K562 (cell line): Measurements from ENCODE around the gene CPVL. TPM values are rescaled to one million over a fixed set of nuclear protein-coding genes. Genes with fewer than 3 reads are reported as not detected.

Source experiments
- ATAC-seq: fragments of 200-7000 bp; cut with Tn5 transposase; 3 replicates; pipeline ENCODE4 v1.9.1; 2020; ENCODE audit warnings: moderate library complexity
- BruUV-seq: library from RNA; stranded (reverse); fragments of 400-500 nt; replicated peaks from 2 replicates; lab custom pipeline; 2021; lab: Mats Ljungman, UMichigan
- CTCF ChIA-PET: fragments of 300-600 bp; formaldehyde crosslinking; extraction: SDS; loops from one replicate; lab custom pipeline; 2021; ENCODE audit warnings: low intra/inter-chr PET ratio; lab: Yijun Ruan, JAX
- POLR2A ChIA-PET: fragments of 300-600, 350-650 bp; sonication (Branson Sonifier 250); formaldehyde crosslinking; extraction: SDS; loops from one replicate; lab custom pipeline; 2021; ENCODE audit warnings: antibody characterized with exemption, inconsistent platforms; lab: Yijun Ruan, JAX
- DNase-seq, 4 experiments: peaks; one replicate each; pipeline versions ENCODE4 v3.0.0 to v3.0.0-alpha.2; 2011 to 2018; ENCODE audit warnings: low spot score in 3 of 4, mixed read lengths in 3 of 4; ENCODE audit errors: extremely low read depth in 1 of 4
- FAIRE-seq: peaks from 2 replicates; lab custom pipeline; 2011; peaks lifted over from hg19 to GRCh38; lab: Jason Lieb, UNC
- H2AFZ ChIP-seq: 2 replicates; pipeline ENCODE4 v1.6.0; 2011; ENCODE audit warnings: low read depth, low read length, control low read depth, inconsistent platforms
- H3K27ac ChIP-seq: fragments of 200-600 bp; 3 replicates; pipeline ENCODE4 v1.8.0; 2011; ENCODE audit warnings: low read depth, mild to moderate bottlenecking, control low read depth, inconsistent platforms, low read length, moderate library complexity, mixed read lengths; ENCODE audit errors: extremely low read depth
- H3K27me3 ChIP-seq, 2 experiments: fragments of 300-600 bp in 1 of 2; 2 replicates in 1 of 2; 3 replicates in 1 of 2; pipeline versions ENCODE4 v1.6.0 to v1.8.0; 2011; ENCODE audit warnings: inconsistent platforms in 2 of 2, low read length in 2 of 2, mild to moderate bottlenecking in 1 of 2, mixed read lengths in 1 of 2, moderate library complexity in 1 of 2; ENCODE audit not compliant: control insufficient read depth in 2 of 2, insufficient read depth in 2 of 2
- H3K36me3 ChIP-seq: fragments of 300-600 bp; 3 replicates; pipeline ENCODE4 v1.8.0; 2011; ENCODE audit warnings: mild to moderate bottlenecking, low read length, inconsistent platforms; ENCODE audit not compliant: control insufficient read depth, insufficient read depth
- H3K4me1 ChIP-seq, 2 experiments: fragments of 200-600 bp in 1 of 2; replicated peaks in 1 of 2; 2 replicates in 1 of 2; 3 replicates in 1 of 2; pipeline versions ENCODE4 v1.5.1 to v1.8.0; 2011; ENCODE audit warnings: inconsistent platforms in 2 of 2, low read length in 2 of 2, mild to moderate bottlenecking in 1 of 2, mixed read lengths in 1 of 2, moderate library complexity in 1 of 2; ENCODE audit not compliant: control insufficient read depth in 2 of 2, insufficient read depth in 2 of 2
- H3K4me2 ChIP-seq: 2 replicates; pipeline ENCODE4 v1.6.1; 2011; ENCODE audit warnings: low read length, control low read depth, inconsistent platforms, mixed read lengths; ENCODE audit not compliant: insufficient read depth
- H3K4me3 ChIP-seq: fragments of 200-600 bp; sonication (generic), shearing (Covaris generic); 2 replicates; pipeline ENCODE4 v1.5.1; 2016; ENCODE audit warnings: control low read depth, inconsistent platforms
- H3K79me2 ChIP-seq: fragments of 200-600 bp; 3 replicates; pipeline ENCODE4 v1.8.0; 2011; ENCODE audit warnings: low read length, inconsistent platforms; ENCODE audit not compliant: control insufficient read depth, insufficient read depth
- H3K9ac ChIP-seq, 2 experiments: 2 replicates each; pipeline versions ENCODE4 v1.6.0 to v1.6.1; 2011; ENCODE audit warnings: low read depth in 2 of 2, low read length in 2 of 2, control low read depth in 1 of 2, inconsistent platforms in 1 of 2, mild to moderate bottlenecking in 1 of 2, mixed read lengths in 1 of 2; ENCODE audit not compliant: insufficient read depth in 1 of 2
- H3K9me1 ChIP-seq: one replicate; pipeline ENCODE4 v1.6.0; 2011; ENCODE audit warnings: inconsistent platforms, mild to moderate bottlenecking, low read length, moderate library complexity; ENCODE audit not compliant: control insufficient read depth, insufficient read depth
- H3K9me3 ChIP-seq: replicated peaks from 2 replicates; pipeline ENCODE4 v1.5.1; 2011; ENCODE audit warnings: low read depth, low read length, inconsistent platforms; ENCODE audit not compliant: control insufficient read depth, insufficient read depth
- H4K20me1 ChIP-seq: replicated peaks from 2 replicates; pipeline ENCODE4 v1.6.1; 2011; ENCODE audit warnings: low read length, inconsistent platforms, mixed read lengths; ENCODE audit not compliant: control insufficient read depth, insufficient read depth
- CC2D1A ChIP-seq: fragments of 450-650 bp; IDR thresholded peaks from 2 replicates; pipeline ENCODE4 v1.6.1; 2017; ENCODE audit warnings: mild to moderate bottlenecking
- HLTF ChIP-seq: fragments of 450-650 bp; IDR thresholded peaks from 2 replicates; pipeline ENCODE4 v1.6.1; 2016
- NFXL1 ChIP-seq: fragments of 450-650 bp; formaldehyde crosslinking; IDR thresholded peaks from 2 replicates; pipeline ENCODE4 v1.4.0; 2021; ENCODE audit warnings: mild to moderate bottlenecking
- NONO ChIP-seq, 2 experiments: fragments of 200-400 bp in 1 of 2; fragments of 450-650 bp in 1 of 2; formaldehyde crosslinking in 1 of 2; IDR thresholded peaks; 2 replicates each; pipeline ENCODE4 v1.6.1; 2017; ENCODE audit warnings: low read depth in 2 of 2, mild to moderate bottlenecking in 2 of 2, moderate library complexity in 2 of 2, low read length in 1 of 2
- PHF21A ChIP-seq: fragments of 450-650 bp; IDR thresholded peaks from 2 replicates; pipeline ENCODE4 v1.6.1; 2017; ENCODE audit warnings: low read depth, borderline replicate concordance
- TGIF2 ChIP-seq: sonication (generic); formaldehyde crosslinking; IDR thresholded peaks from 2 replicates; pipeline ENCODE4 v1.8.1; 2022; ENCODE audit warnings: mild to moderate bottlenecking, missing genetic modification reagents, moderate library complexity
- ZBTB17 ChIP-seq: fragments of 450-650 bp; formaldehyde crosslinking; IDR thresholded peaks from 2 replicates; pipeline ENCODE4 v1.4.0; 2020; ENCODE audit warnings: mild to moderate bottlenecking
- ZNF134 ChIP-seq: fragments of 250-450 bp; sonication (Bioruptor Pico); conservative IDR thresholded peaks from 2 replicates; pipeline ENCODE4 v1.4.0; 2020
- ZNF165 ChIP-seq: fragments of 250-450 bp; sonication (Bioruptor Pico); IDR thresholded peaks from 2 replicates; pipeline ENCODE4 v1.4.0; 2020; ENCODE audit warnings: borderline replicate concordance
- ZNF589 ChIP-seq: fragments of 200-800 bp; sonication (Bioruptor generic); IDR thresholded peaks from 2 replicates; pipeline ENCODE4 v1.6.1; 2016; ENCODE audit warnings: low read depth, missing genetic modification characterization, missing compliant biosample characterization
- WGBS: fragments of 100-300 bp; shearing (Covaris generic); methylation state at CpG from one replicate; pipeline ENCODE4 v1.1.6; 2016; ENCODE audit warnings: low coverage, mixed read lengths; ENCODE audit not compliant: insufficient coverage; ENCODE audit errors: missing lambda C conversion rate; 5-methylcytosine and 5-hydroxymethylcytosine counted together
- in situ Hi-C: fragments of 300-500 bp; cut with MboI; formaldehyde crosslinking; loops from 4 replicates; pipeline ENCODE4 v1.15.0; 2018; ENCODE audit warnings: inconsistent platforms, mixed read lengths
- intact Hi-C: fragments of 100-400 bp; cut with micrococcal nuclease; formaldehyde crosslinking; loops from 2 replicates; pipeline ENCODE4 v1.14.2; 2022
- polyA plus RNA-seq, 8 experiments: library from polyadenylated mRNA; depleted of rRNA in 4 of 8; stranded (reverse) in 5 of 8; unstranded in 3 of 8; fragments of >200 nt; fragmentation: Nextera tagmentation in 2 of 8; fragmentation: Illumina TruSeq in 1 of 8; extraction: Ambion mirVana in 2 of 8; extraction: Trizol in 1 of 8; gene quantifications; 2 replicates each; pipeline versions ENCODE4 v1.2.1 to v1.2.3, GENCODE V29; 2011 to 2014; ENCODE audit warnings: inconsistent platforms in 1 of 8, missing spikeins in 1 of 8
- total RNA-seq, 7 experiments: library from RNA; depleted of rRNA in 6 of 7; stranded (reverse); fragments of >200 nt in 6 of 7; fragmentation: Illumina TruSeq in 2 of 7; extraction: Trizol in 2 of 7; gene quantifications; 2 replicates each; pipeline versions ENCODE4 v1.2.1 to v1.2.3, GENCODE V29; 2011 to 2021; ENCODE audit warnings: low replicate concordance in 1 of 7
- TF ChIP-seq, protein P1 (sequence below): fragments of 250-450 bp; sonication (Bioruptor Pico); IDR thresholded peaks from 2 replicates; pipeline ENCODE4 v1.9.0; 2021; ENCODE audit warnings: mild to moderate bottlenecking, inconsistent platforms
- TF ChIP-seq, protein P2 (sequence below): sonication (generic); formaldehyde crosslinking; IDR thresholded peaks from 2 replicates; pipeline ENCODE4 v1.8.1; 2023; ENCODE audit warnings: mild to moderate bottlenecking, missing genetic modification reagents
- TF ChIP-seq, protein P3 (sequence below): fragments of 250-450 bp; sonication (Bioruptor Pico); IDR thresholded peaks from 2 replicates; pipeline ENCODE4 v1.5.0; 2020; ENCODE audit warnings: mild to moderate bottlenecking

CPVL gene
- total and polyA plus RNA-seq, 9 of the 15 experiments (the other 6 are each of a cell fraction or from before 2014, with no cell fraction given): 0.89 to 2.4 (median 1.5) TPM

DNA sequence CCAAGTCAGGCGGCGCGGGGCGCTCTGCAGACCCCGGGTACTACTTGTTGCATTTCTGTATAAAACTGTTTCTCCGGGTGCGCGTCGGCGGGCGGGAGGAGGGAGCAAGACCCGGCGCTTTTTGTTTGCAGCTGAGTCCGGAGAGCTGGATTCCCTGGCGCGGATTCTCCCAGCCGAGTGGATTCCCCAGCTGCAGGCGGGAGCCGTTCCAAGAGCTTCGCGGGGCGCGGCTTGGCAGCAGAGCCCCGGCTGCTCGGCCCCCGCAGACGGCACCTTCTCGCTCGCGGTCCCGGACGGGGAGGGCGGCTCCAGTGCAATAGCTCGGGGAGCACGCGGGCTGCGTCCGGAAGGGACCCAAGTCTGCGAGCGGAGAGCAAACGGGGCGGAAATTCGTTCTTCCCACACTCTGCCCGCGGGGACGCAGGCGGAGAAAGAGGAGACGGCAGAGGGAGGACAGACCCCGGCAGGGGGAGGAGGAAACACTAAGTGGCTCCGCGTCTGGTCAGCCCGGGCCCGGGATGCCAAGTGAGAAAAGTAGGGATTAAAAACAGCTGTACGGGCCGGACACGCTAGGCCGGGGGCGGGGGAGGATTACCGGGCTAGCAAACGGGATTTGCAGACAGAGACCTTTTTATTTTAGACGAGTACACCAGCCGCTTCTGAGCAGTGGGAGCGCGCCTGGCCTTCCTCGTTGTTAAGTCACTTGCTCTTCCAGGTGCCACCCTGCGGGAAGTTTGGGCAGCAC, 187.9 kb downstream of the CPVL start, which contains the start of gene TRIL (continued):
- no peak for TF ChIP-seq PHF21A
- TF ChIP-seq ZNF589 (CRISPR knock-in tag): no peak
- TF ChIP-seq CC2D1A: no peak
- TF ChIP-seq, protein P1, sequence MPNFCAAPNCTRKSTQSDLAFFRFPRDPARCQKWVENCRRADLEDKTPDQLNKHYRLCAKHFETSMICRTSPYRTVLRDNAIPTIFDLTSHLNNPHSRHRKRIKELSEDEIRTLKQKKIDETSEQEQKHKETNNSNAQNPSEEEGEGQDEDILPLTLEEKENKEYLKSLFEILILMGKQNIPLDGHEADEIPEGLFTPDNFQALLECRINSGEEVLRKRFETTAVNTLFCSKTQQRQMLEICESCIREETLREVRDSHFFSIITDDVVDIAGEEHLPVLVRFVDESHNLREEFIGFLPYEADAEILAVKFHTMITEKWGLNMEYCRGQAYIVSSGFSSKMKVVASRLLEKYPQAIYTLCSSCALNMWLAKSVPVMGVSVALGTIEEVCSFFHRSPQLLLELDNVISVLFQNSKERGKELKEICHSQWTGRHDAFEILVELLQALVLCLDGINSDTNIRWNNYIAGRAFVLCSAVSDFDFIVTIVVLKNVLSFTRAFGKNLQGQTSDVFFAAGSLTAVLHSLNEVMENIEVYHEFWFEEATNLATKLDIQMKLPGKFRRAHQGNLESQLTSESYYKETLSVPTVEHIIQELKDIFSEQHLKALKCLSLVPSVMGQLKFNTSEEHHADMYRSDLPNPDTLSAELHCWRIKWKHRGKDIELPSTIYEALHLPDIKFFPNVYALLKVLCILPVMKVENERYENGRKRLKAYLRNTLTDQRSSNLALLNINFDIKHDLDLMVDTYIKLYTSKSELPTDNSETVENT (CRISPR knock-in tag): no peak
- no peak for TF ChIP-seq HLTF
- TF ChIP-seq ZBTB17 (CRISPR knock-in tag): no peak

DNA sequence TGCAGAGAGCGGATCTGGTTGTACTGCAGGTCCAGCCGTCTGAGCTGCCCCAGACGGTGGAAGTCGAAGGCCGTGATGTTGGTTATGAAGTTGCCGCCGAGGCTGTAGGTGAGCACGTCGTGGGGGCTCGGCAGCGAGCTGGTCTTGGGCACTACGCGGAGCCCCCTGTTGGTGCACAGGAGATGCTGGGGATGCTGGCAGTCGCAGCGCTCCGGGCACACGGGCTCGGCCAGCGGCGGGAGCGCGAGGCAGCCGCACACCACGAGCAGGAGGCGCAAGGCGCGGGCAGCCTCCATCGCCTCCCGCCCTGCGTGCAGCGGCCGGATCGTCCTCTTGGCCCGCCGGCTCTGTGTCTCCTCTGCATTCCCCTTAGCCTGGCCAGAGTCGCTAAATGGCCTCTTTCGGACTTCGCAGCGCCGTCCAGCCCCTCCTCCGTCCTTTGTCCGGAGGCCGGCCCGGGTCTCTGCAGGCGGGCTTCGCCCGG, 188.5 kb downstream of the CPVL start:
- DNase-seq (no peak), FAIRE-seq (no peak), ATAC-seq (no peak)
- intact Hi-C loops (no loop called here), in situ Hi-C loops (no loop called here)
- ChIA-PET CTCF (no interaction called here), POLR2A (no interaction called here)
- no peaks in the 10 kb centered on the region for H3K36me3 ChIP-seq
- no peak overlapping the region for H3K27ac ChIP-seq
- H3K4me1 ChIP-seq: no peaks in the 10 kb centered on the region
- WGBS: 68% methylated on average over 33 of the region's 47 CpGs
- no peaks in the 10 kb centered on the region for H4K20me1 ChIP-seq
- no peak overlapping the region for H3K4me3 ChIP-seq
- H2AFZ ChIP-seq: no peak overlapping the region
- H3K4me2 ChIP-seq: no peak overlapping the region
- no peaks in the 10 kb centered on the region for H3K79me2 ChIP-seq
- no peaks in the 10 kb centered on the region for H3K9me1 ChIP-seq
- H3K27me3 ChIP-seq: no peaks in the 10 kb centered on the region
- no peak overlapping the region for H3K9ac ChIP-seq
- no peaks in the 10 kb centered on the region for H3K9me3 ChIP-seq
- no TSS peak for BruUV-seq
- TF ChIP-seq NONO (IDR thresholded peaks at IDR 0.05; ENCODE audit: low read depth in 2 of 2, low read length in 1 of 2) (no peak), ZNF134 (CRISPR knock-in tag) (no peak), TGIF2 (CRISPR knock-in tag) (no peak), NFXL1 (CRISPR knock-in tag) (no peak), ZNF165 (no peak)
- TF ChIP-seq, protein P2, sequence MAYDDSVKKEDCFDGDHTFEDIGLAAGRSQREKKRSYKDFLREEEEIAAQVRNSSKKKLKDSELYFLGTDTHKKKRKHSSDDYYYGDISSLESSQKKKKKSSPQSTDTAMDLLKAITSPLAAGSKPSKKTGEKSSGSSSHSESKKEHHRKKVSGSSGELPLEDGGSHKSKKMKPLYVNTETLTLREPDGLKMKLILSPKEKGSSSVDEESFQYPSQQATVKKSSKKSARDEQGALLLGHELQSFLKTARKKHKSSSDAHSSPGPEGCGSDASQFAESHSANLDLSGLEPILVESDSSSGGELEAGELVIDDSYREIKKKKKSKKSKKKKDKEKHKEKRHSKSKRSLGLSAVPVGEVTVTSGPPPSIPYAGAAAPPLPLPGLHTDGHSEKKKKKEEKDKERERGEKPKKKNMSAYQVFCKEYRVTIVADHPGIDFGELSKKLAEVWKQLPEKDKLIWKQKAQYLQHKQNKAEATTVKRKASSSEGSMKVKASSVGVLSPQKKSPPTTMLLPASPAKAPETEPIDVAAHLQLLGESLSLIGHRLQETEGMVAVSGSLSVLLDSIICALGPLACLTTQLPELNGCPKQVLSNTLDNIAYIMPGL (CRISPR knock-in tag): no peak
- TF ChIP-seq, protein P3, sequence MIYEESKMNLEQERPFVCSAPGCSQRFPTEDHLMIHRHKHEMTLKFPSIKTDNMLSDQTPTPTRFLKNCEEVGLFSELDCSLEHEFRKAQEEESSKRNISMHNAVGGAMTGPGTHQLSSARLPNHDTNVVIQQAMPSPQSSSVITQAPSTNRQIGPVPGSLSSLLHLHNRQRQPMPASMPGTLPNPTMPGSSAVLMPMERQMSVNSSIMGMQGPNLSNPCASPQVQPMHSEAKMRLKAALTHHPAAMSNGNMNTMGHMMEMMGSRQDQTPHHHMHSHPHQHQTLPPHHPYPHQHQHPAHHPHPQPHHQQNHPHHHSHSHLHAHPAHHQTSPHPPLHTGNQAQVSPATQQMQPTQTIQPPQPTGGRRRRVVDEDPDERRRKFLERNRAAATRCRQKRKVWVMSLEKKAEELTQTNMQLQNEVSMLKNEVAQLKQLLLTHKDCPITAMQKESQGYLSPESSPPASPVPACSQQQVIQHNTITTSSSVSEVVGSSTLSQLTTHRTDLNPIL (CRISPR knock-in tag): no peak
